Right lobe of liver (tissue), 4 donors: ENCODE measurements around the gene CNOT6.

Source experiments
- CTCF ChIP-seq, 4 donors: fragments of 200-600 bp in 3 of 4; fragments of 450-650 bp in 1 of 4; IDR thresholded peaks; one replicate each; pipeline versions ENCODE4 v1.5.1 to v1.8.0; 2016 to 2022; ENCODE audit warnings: antibody characterized with exemption in 4 of 4, mild to moderate bottlenecking in 2 of 4
- POLR2A ChIP-seq: fragments of 450-650 bp; IDR thresholded peaks from one replicate; pipeline ENCODE4 v1.6.1; 2017; ENCODE audit warnings: antibody characterized with exemption, mild to moderate bottlenecking
- donor health status: DM: no; HTN: no; CAD: no.
- donor health status: DM: no; HTN: no; CAD: no.
- donor health status: DM: no; HTN: yes; CAD: no.

GRCh38 chr5:180623411-180623834, 129.2 kb downstream of the CNOT6 start:
- no peak for TF ChIP-seq CTCF (IDR thresholded peaks at IDR 0.05)
- TF ChIP-seq POLR2A: no peak
